GM21390 (cell line): Measurements from ENCODE around the gene RAP1GDS1.
"Not testable (repeated sequence)": the region's sequence is repeated elsewhere in the genome, so short reads cannot be mapped to it uniquely, and the experiment has no call there.

Experiments used
- ATAC-seq: cut with Tn5 transposase; IDR thresholded peaks from one replicate; pipeline ENCODE4 v1.9.1; 2021; ENCODE audit not compliant: unreplicated experiment

Gene RAP1GDS1

GRCh38 chr4:98343626-98344025, 82.4 kb downstream of the RAP1GDS1 start:
- ATAC-seq, result no peak

- no peak for ATAC-seq
Observed at GRCh38 chr4:98345838-98346237, 84.7 kb downstream of the RAP1GDS1 start.

- ATAC-seq, result no peak
Observed at GRCh38 chr4:98352396-98352795, 91.2 kb downstream of the RAP1GDS1 start.

GRCh38 chr4:98352940-98353339, 91.8 kb downstream of the RAP1GDS1 start:
- peak; percentile 89 for ATAC-seq

GRCh38 chr4:98358630-98359248, 97.6 kb downstream of the RAP1GDS1 start:
- ATAC-seq, result no peak

- no peak for ATAC-seq
Observed at GRCh38 chr4:98359646-98360045, 98.5 kb downstream of the RAP1GDS1 start.

GRCh38 chr4:98363431-98363830, 102.2 kb downstream of the RAP1GDS1 start:
- ATAC-seq, result no peak

GRCh38 chr4:98366275-98366674, 105.1 kb downstream of the RAP1GDS1 start:
- ATAC-seq, result not testable (repeated sequence)

- not testable (repeated sequence) for ATAC-seq
Observed at GRCh38 chr4:98368000-98368399, 106.8 kb downstream of the RAP1GDS1 start.

GRCh38 chr4:98369322-98369721, 108.1 kb downstream of the RAP1GDS1 start:
- no peak for ATAC-seq

GRCh38 chr4:98374643-98375042, 113.5 kb downstream of the RAP1GDS1 start:
- no peak for ATAC-seq

GRCh38 chr4:98377559-98377958, 116.4 kb downstream of the RAP1GDS1 start:
- no peak for ATAC-seq

- ATAC-seq, result no peak
Observed at GRCh38 chr4:98381306-98381705, 120.1 kb downstream of the RAP1GDS1 start.

GRCh38 chr4:98383431-98384106, 122.4 kb downstream of the RAP1GDS1 start:
- no peak for ATAC-seq

- no peak for ATAC-seq
Observed at GRCh38 chr4:98385831-98386230, 124.6 kb downstream of the RAP1GDS1 start.

- ATAC-seq, result no peak
Observed at GRCh38 chr4:98387345-98388026, 126.3 kb downstream of the RAP1GDS1 start.

- no peak for ATAC-seq
Observed at GRCh38 chr4:98394134-98394533, 132.9 kb downstream of the RAP1GDS1 start.

- no peak for ATAC-seq
Observed at GRCh38 chr4:98399915-98400314, 138.7 kb downstream of the RAP1GDS1 start.

- ATAC-seq, result peak; percentile 53
Observed at GRCh38 chr4:98406819-98407218, 145.6 kb downstream of the RAP1GDS1 start.

GRCh38 chr4:98411731-98412130, 150.5 kb downstream of the RAP1GDS1 start:
- no peak for ATAC-seq

- ATAC-seq, result no peak
Observed at GRCh38 chr4:98416844-98417243, 155.7 kb downstream of the RAP1GDS1 start.

- not testable (repeated sequence) for ATAC-seq
Observed at GRCh38 chr4:98420151-98420550, 159.0 kb downstream of the RAP1GDS1 start.
